ENCODE data around the gene ARL15. TPM values are rescaled to one million over a fixed set of nuclear protein-coding genes. Genes with fewer than 3 reads are reported as not detected.

The ARL15 gene
- total and polyA plus RNA-seq, 2 of the 4 experiments (the other 2 are of a cell fraction): 7.3 to 19.2 TPM

DNA sequence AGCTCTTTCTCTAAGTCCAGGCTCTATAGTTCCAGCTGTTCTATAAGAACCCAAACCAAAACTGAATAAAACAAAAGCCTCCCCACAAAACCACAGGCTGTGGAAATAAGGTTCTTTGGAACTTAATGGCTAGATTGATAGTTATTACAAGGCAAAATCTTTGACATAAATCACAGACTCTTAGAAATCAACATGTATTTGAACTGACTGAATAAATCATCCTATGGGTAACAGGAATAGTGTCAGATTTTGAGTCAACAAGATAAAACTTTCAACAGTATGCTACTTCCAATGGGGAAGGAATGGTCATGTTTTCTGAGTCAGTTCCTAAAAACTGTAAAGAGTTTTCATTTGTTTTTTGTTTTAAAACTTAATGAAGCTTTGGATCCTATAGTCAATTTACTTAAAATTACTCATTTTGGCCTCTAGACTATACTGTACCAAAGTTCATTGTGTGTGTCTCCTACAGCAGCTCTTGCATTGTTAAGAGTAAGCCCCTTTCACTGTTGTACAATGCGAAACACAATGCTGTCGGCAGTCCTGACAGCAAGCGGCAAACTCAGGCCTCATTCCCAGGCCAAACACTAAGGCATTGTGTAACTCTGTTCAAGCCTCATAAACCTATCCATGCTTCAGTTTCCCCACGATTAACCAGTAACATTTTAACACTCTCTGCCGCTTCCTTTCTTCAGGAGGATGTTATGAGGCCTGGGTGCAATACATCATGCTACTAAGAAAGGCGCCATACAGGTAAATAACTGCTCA lies 134.1 kb downstream of the ARL15 start:
- CTCF ChIA-PET: no interaction called here

More for the DNA sequence above, 134.1 kb downstream of the ARL15 start:
- no peak overlapping the region for H4K8ac ChIP-seq (ENCODE audit: low read depth in 2 of 2, low read length in 2 of 2)
- POLR2A ChIA-PET (ENCODE audit: unreplicated experiment): no interaction called here
- no peak overlapping the region for H2BK15ac ChIP-seq (ENCODE audit: low read depth, low read length)
- peaks cover 0 to 4% of the 10 kb centered on the region in 2 experiments; a peak in 2 of 4 replicates for H3K79me1 ChIP-seq (ENCODE audit: low read depth in 1 of 2, low read length in 2 of 2)
- H2AK5ac ChIP-seq (ENCODE audit: low read depth, low read length): no peak overlapping the region
- no peak overlapping the region for H2AFZ ChIP-seq (replicated peaks; ENCODE audit: low read length, poor library complexity)
- H4K20me1 ChIP-seq (ENCODE audit: insufficient read depth, low read length): no peaks in the 10 kb centered on the region
- DNase-seq: no peak
- WGBS, 2 experiments (ENCODE audit: extremely low coverage in 2 of 2, insufficient read length in 1 of 2): 100% methylated on average over 3 of the region's 6 CpGs; no CpG with 5 or more reads in 1 of the 2 experiments
- no peak overlapping the region for H3K4ac ChIP-seq (ENCODE audit: low read depth, low read length)
- H2BK120ac ChIP-seq (ENCODE audit: low read depth, low read length): no peak overlapping the region
- no peak overlapping the region for H3K4me2 ChIP-seq (ENCODE audit: low read depth, low read length)
- no peak overlapping the region for H3K23ac ChIP-seq (ENCODE audit: low read depth, low read length)
- H3K9me1 ChIP-seq (ENCODE audit: insufficient read depth, low read length): no peaks in the 10 kb centered on the region
- no peak overlapping the region for H2BK20ac ChIP-seq (ENCODE audit: low read depth, low read length)
- H3K4me1 ChIP-seq (ENCODE audit: control insufficient read depth, insufficient read depth, low read length): peaks cover 2% of the 10 kb centered on the region
- in situ Hi-C loops (cut with MboI; ENCODE audit: low sequenced_read_pairs) (no loop called here), intact Hi-C loops (cut with micrococcal nuclease) (no loop called here), dilution Hi-C loops (cut with HindIII; ENCODE audit: low sequenced_read_pairs, unreplicated experiment) (no loop called here)
- no peak overlapping the region for H4K91ac ChIP-seq (ENCODE audit: insufficient read depth, low read depth, low read length)
- ATAC-seq (ENCODE audit: low read depth): no peak
- no peak overlapping the region for H3K9ac ChIP-seq (ENCODE audit: low read depth, low read length)
- H2BK5ac ChIP-seq (ENCODE audit: low read depth, low read length, poor library complexity, severe bottlenecking): no peak overlapping the region
- no peak overlapping the region for H3K14ac ChIP-seq (replicated peaks; ENCODE audit: low read depth, low read length)
- H3K56ac ChIP-seq (ENCODE audit: extremely low read depth, insufficient read depth, low read length): no peak overlapping the region
- no peak overlapping the region for H3K18ac ChIP-seq (ENCODE audit: low read depth, low read length)
- no peak overlapping the region for H2AK9ac ChIP-seq (replicated peaks; ENCODE audit: low read depth, low read length, poor library complexity)
- no peaks in the 10 kb centered on the region for H3K27me3 ChIP-seq (ENCODE audit: control insufficient read depth, insufficient read depth, low read length)
- no peak overlapping the region for H3K27ac ChIP-seq (ENCODE audit: insufficient read depth, low read length)
- no peak overlapping the region for H4K5ac ChIP-seq (ENCODE audit: low read depth, low read length)
- H3K4me3 ChIP-seq (ENCODE audit: insufficient read depth, low read depth, low read length): no peak overlapping the region
- H3K9me3 ChIP-seq (ENCODE audit: control insufficient read depth, insufficient read depth, low read length): no peaks in the 10 kb centered on the region
- no TSS peak for BruUV-seq (replicated peaks)
- TF ChIP-seq MAFK (IDR thresholded peaks at IDR 0.05; ENCODE audit: low read depth, low read length): no peak
- no peak for TF ChIP-seq BHLHE40 (IDR thresholded peaks at IDR 0.05; ENCODE audit: low read depth, low read length)
- TF ChIP-seq MXI1 (IDR thresholded peaks at IDR 0.05; ENCODE audit: borderline replicate concordance, low read depth, low read length): no peak
- no peak for TF ChIP-seq RFX5 (IDR thresholded peaks at IDR 0.05; ENCODE audit: low read depth, low read length)
- TF ChIP-seq FOS (IDR thresholded peaks at IDR 0.05; ENCODE audit: low read depth, low read length): no peak
- TF ChIP-seq RCOR1 (IDR thresholded peaks at IDR 0.05; ENCODE audit: insufficient replicate concordance, low read length): no peak
- TF ChIP-seq ELK1 (IDR thresholded peaks at IDR 0.05; ENCODE audit: borderline replicate concordance, low read depth, low read length): no peak
- no peak for TF ChIP-seq MAZ (IDR thresholded peaks at IDR 0.05; ENCODE audit: borderline replicate concordance, low read depth, low read length)
- TF ChIP-seq RAD21 (IDR thresholded peaks at IDR 0.05; ENCODE audit: low read length): no peak
- TF ChIP-seq SMC3 (IDR thresholded peaks at IDR 0.05; ENCODE audit: low read depth, low read length): no peak
- TF ChIP-seq, protein P1, sequence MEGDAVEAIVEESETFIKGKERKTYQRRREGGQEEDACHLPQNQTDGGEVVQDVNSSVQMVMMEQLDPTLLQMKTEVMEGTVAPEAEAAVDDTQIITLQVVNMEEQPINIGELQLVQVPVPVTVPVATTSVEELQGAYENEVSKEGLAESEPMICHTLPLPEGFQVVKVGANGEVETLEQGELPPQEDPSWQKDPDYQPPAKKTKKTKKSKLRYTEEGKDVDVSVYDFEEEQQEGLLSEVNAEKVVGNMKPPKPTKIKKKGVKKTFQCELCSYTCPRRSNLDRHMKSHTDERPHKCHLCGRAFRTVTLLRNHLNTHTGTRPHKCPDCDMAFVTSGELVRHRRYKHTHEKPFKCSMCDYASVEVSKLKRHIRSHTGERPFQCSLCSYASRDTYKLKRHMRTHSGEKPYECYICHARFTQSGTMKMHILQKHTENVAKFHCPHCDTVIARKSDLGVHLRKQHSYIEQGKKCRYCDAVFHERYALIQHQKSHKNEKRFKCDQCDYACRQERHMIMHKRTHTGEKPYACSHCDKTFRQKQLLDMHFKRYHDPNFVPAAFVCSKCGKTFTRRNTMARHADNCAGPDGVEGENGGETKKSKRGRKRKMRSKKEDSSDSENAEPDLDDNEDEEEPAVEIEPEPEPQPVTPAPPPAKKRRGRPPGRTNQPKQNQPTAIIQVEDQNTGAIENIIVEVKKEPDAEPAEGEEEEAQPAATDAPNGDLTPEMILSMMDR (conservative IDR thresholded peaks at IDR 0.05; ENCODE audit: low read depth, low read length): no peak
- no peak for TF ChIP-seq NFE2L2 (IDR thresholded peaks at IDR 0.05; ENCODE audit: low read depth, low read length)
- no peak for TF ChIP-seq CHD1 (IDR thresholded peaks at IDR 0.05; ENCODE audit: low read depth, low read length)
- TF ChIP-seq POLR2A (IDR thresholded peaks at IDR 0.05; ENCODE audit: low read depth, low read length): no peak
- H3K36me3 ChIP-seq (ENCODE audit: control insufficient read depth, insufficient read depth, low read length): no peaks in the 10 kb centered on the region
